HG03103 (cell line): Measurements from ENCODE around the gene PTTG2.

Experiments used
- ATAC-seq: cut with Tn5 transposase; IDR thresholded peaks from one replicate; pipeline ENCODE4 v1.9.1; 2021; ENCODE audit warnings: low read depth; ENCODE audit not compliant: unreplicated experiment

PTTG2 gene

GRCh38 chr4:38004887-38005286, 44.7 kb downstream of the PTTG2 start:
- ATAC-seq: no peak

DNA sequence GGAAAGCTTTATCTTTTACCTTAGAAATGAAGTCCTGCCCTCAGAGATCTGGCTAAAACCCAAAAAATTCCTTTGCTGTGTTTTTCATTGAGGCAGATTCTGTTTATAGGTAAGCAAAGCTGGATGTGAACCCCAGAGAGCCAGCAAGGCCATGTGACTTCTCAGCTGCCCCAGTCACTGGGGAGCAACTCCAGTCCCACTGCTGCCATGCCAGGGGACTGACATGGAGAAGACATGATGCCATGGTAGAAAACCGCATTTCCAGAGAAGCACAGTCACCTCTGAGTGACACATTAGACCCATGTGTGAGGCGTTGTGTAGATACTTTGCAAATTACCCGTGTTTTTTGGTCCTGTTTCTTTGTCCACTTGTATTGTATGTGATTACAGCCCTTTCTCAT, 45.4 kb downstream of the PTTG2 start:
- no peak for ATAC-seq

DNA sequence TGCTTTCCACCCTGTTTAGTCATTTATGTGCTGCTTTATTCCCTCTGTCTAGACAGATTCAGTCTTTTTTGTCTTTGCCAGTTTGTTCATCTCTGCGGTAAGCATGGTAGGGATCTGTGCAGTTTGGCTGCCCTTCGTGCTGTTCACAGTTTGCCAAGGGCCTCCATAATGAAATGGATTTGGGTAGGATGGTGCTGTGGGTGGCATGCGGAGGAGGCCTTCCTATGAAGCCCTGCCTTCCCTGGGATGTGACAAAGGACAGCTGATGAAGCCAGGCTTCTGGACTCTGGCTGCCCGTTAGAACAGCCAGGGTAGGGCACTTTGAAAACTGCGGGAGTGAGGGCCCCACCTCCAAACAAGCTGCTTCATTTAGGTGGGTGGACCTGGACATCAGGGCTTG, 47.4 kb downstream of the PTTG2 start:
- ATAC-seq: no peak

GRCh38 chr4:38008571-38009021, 48.4 kb downstream of the PTTG2 start:
- ATAC-seq: no peak

GRCh38 chr4:38009421-38009820, 49.2 kb downstream of the PTTG2 start:
- no peak for ATAC-seq

DNA sequence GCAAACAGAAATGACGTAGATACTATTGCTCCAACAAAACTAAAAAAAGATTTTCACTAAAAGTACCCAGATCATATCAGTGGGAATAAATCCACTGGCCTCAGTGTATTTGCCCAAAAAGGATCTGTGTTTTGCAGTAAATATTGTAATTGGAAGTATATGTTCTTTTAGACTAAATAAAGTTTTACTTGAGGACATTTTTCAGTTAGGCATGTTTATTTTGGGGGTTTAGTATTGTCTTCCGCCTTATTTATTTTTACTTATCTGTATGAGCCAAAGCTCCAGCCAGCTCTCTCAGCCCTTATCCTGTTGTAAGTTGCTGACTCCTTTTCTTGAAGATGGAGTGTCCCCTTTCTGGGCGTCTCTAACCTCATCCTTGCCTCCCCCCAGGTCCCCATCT, 49.8 kb downstream of the PTTG2 start:
- ATAC-seq: no peak
